Mammary epithelial cell (primary cell): ENCODE results near the gene LSM3.

ENCODE experiments used
- EZH2 ChIP-seq: IDR thresholded peaks from 2 replicates; pipeline ENCODE4 v1.6.1; 2012; ENCODE audit warnings: low read length, inconsistent platforms, borderline replicate concordance
- TF ChIP-seq, protein P1 (sequence below), 2 donors: IDR thresholded peaks in 1 of 2; conservative IDR thresholded peaks in 1 of 2; 2 replicates each; pipeline ENCODE4 v1.5.1; 2011 to 2012; ENCODE audit warnings: inconsistent platforms in 2 of 2, low read length in 2 of 2, mild to moderate bottlenecking in 2 of 2, control low read depth in 1 of 2, low read depth in 1 of 2; ENCODE audit not compliant: insufficient read depth in 1 of 2; ENCODE audit errors: extremely low read depth in 1 of 2

DNA sequence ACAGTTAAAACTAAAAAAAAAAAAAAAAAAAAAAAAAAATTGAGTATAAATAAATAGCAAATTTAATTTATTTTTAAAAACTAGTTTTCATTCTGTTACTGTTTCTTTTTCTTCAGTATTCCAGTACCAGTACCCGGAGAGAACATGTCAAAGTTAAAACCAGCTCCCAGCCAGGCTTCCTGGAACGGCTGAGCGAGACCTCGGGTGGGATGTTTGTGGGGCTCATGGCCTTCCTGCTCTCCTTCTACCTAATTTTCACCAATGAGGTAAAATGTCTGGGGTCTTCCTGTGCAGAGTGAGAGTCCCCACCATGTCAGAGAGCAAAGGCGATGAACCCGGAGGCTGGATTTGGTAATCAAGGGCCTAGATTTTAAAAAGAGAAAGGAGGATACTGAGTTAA lies 49.3 kb upstream of the LSM3 start:
- TF ChIP-seq, protein P1, sequence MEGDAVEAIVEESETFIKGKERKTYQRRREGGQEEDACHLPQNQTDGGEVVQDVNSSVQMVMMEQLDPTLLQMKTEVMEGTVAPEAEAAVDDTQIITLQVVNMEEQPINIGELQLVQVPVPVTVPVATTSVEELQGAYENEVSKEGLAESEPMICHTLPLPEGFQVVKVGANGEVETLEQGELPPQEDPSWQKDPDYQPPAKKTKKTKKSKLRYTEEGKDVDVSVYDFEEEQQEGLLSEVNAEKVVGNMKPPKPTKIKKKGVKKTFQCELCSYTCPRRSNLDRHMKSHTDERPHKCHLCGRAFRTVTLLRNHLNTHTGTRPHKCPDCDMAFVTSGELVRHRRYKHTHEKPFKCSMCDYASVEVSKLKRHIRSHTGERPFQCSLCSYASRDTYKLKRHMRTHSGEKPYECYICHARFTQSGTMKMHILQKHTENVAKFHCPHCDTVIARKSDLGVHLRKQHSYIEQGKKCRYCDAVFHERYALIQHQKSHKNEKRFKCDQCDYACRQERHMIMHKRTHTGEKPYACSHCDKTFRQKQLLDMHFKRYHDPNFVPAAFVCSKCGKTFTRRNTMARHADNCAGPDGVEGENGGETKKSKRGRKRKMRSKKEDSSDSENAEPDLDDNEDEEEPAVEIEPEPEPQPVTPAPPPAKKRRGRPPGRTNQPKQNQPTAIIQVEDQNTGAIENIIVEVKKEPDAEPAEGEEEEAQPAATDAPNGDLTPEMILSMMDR (conservative IDR thresholded peaks at IDR 0.05 in 1 of 2, IDR thresholded peaks at IDR 0.05 in 1 of 2; ENCODE audit: extremely low read depth in 1 of 2, insufficient read depth in 1 of 2, low read depth in 1 of 2, low read length in 2 of 2), result no peak
- no peak for TF ChIP-seq EZH2
